ENCODE results near the gene PROSER2.

DNA sequence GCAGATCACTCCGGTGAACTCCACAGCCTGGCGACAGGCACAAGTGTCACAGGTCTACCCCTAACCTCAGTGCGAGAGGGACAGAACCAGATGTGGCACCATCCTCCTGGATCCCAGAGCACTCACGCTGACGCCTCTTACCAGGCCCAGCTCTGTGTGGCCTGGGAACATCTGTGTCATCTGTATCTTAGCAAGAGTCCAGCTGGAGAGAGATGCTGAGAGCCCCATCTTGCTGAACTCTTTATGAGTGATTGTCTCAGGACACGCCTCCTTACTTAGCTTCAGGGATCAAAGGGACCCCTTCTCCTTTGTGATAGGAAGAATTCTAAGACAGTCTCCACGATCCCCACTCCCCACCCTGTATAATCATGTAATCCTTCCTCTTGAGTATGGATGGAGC lies 10.0 kb upstream of the PROSER2 start:
- TF ChIP-seq EZH2phosphoT487 (IDR thresholded peaks at IDR 0.05; ENCODE audit: insufficient read depth, low read depth) (no peak), EZH2 (IDR thresholded peaks at IDR 0.05; ENCODE audit: insufficient read depth, poor library complexity, severe bottlenecking) (no peak)

Measured in GM23248 (cell line).